SK-N-SH (cell line): Measurements from ENCODE around the gene DLG2. TPM values are rescaled to one million over a fixed set of nuclear protein-coding genes. Genes with fewer than 3 reads are reported as not detected.

Experiments used
- CTCF ChIA-PET: fragments of 300-600, 350-600 bp; formaldehyde crosslinking; extraction: SDS; loops from one replicate; lab custom pipeline; 2021; lab: Yijun Ruan, JAX
- POLR2A ChIA-PET: fragments of 350-600 bp; sonication (Branson Sonifier 250); formaldehyde crosslinking; extraction: SDS; loops from one replicate; lab custom pipeline; 2020; ENCODE audit warnings: antibody characterized with exemption, inconsistent platforms; lab: Yijun Ruan, JAX
- DNase-seq: peaks from one replicate; pipeline ENCODE4 v3.0.0; 2012
- H2AFZ ChIP-seq: fragments of 200-600 bp; sonication (generic); 2 replicates; pipeline ENCODE4 v1.8.1; 2016; ENCODE audit warnings: antibody characterized with exemption, mild to moderate bottlenecking, low read depth
- H3F3A ChIP-seq: fragments of 200-600 bp; sonication (generic); replicated peaks from 2 replicates; pipeline ENCODE3; 2016; ENCODE audit warnings: antibody characterized with exemption, mild to moderate bottlenecking; ENCODE audit not compliant: insufficient read depth
- H3K27ac ChIP-seq, 2 experiments: fragments of 200-500 bp in 1 of 2; fragments of 200-600 bp in 1 of 2; sonication (Bioruptor generic) in 1 of 2; sonication (generic), shearing (Covaris generic) in 1 of 2; 2 replicates each; pipeline versions ENCODE4 v1.5.1 to v1.6.1; 2014 to 2016; ENCODE audit warnings: low read depth in 2 of 2, inconsistent platforms in 1 of 2, low read length in 1 of 2, mild to moderate bottlenecking in 1 of 2, mixed read lengths in 1 of 2
- H3K27me3 ChIP-seq: fragments of 200-600 bp; sonication (generic), shearing (Covaris generic); 2 replicates; pipeline ENCODE4 v1.6.1; 2016; ENCODE audit warnings: mixed run types; ENCODE audit not compliant: insufficient read depth
- H3K36me3 ChIP-seq, 2 experiments: fragments of 200-500 bp in 1 of 2; fragments of 200-600 bp in 1 of 2; sonication (Bioruptor generic) in 1 of 2; sonication (generic) in 1 of 2; replicated peaks in 1 of 2; 2 replicates each; pipeline versions ENCODE3 to v1.5.1; 2014 to 2016; ENCODE audit warnings: low read length in 1 of 2, mild to moderate bottlenecking in 1 of 2; ENCODE audit not compliant: insufficient read depth in 2 of 2, control insufficient read depth in 1 of 2
- H3K4me1 ChIP-seq, 2 experiments: fragments of 200-500 bp in 1 of 2; fragments of 200-600 bp in 1 of 2; sonication (Bioruptor generic) in 1 of 2; sonication (generic), shearing (Covaris generic) in 1 of 2; 2 replicates each; pipeline versions ENCODE4 v1.5.1 to v1.6.1; 2014 to 2016; ENCODE audit warnings: low read depth in 1 of 2, low read length in 1 of 2, mixed run types in 1 of 2; ENCODE audit not compliant: insufficient read depth in 2 of 2, control insufficient read depth in 1 of 2
- H3K4me2 ChIP-seq: fragments of 200-600 bp; sonication (generic), shearing (Covaris generic); 2 replicates; pipeline ENCODE4 v1.6.1; 2017; ENCODE audit warnings: mixed run types
- H3K4me3 ChIP-seq, 2 experiments: fragments of 200-500 bp in 1 of 2; fragments of 200-600 bp in 1 of 2; sonication (Bioruptor generic) in 1 of 2; sonication (generic), shearing (Covaris generic) in 1 of 2; 2 replicates each; pipeline versions ENCODE4 v1.5.1 to v1.8.1; 2014 to 2016; ENCODE audit warnings: low read depth in 2 of 2, inconsistent platforms in 1 of 2, low read length in 1 of 2, mild to moderate bottlenecking in 1 of 2, mixed read lengths in 1 of 2, moderate library complexity in 1 of 2
- H3K79me2 ChIP-seq: fragments of 200-600 bp; sonication (generic); 2 replicates; pipeline ENCODE4 v1.8.1; 2017; ENCODE audit warnings: mild to moderate bottlenecking; ENCODE audit not compliant: insufficient read depth
- H3K9ac ChIP-seq: fragments of 200-600 bp; sonication (generic); 2 replicates; pipeline ENCODE4 v1.6.1; 2017; ENCODE audit warnings: mixed run types
- H3K9me2 ChIP-seq: fragments of 200-600 bp; sonication (generic); 2 replicates; pipeline ENCODE4 v1.6.1; 2017; ENCODE audit warnings: mixed run types
- H3K9me3 ChIP-seq: fragments of 200-600 bp; sonication (generic); 2 replicates; pipeline ENCODE4 v1.6.1; 2017; ENCODE audit warnings: mixed run types, mild to moderate bottlenecking, moderate library complexity
- H4K20me1 ChIP-seq: fragments of 200-600 bp; sonication (generic); 2 replicates; pipeline ENCODE4 v1.6.1; 2017; ENCODE audit warnings: mild to moderate bottlenecking, mixed run types; ENCODE audit not compliant: insufficient read depth
- CTCF ChIP-seq: fragments of 200-600 bp; sonication (generic); IDR thresholded peaks from 2 replicates; pipeline ENCODE4 v1.6.1; 2017; ENCODE audit warnings: antibody characterized with exemption, mild to moderate bottlenecking, moderate library complexity
- FOSL2 ChIP-seq: IDR thresholded peaks from 2 replicates; pipeline ENCODE4 v1.4.0; 2012; ENCODE audit warnings: low read depth, mild to moderate bottlenecking, moderate library complexity, borderline replicate concordance
- JUND ChIP-seq: IDR thresholded peaks from 2 replicates; pipeline ENCODE4 v1.4.0; 2012
- MEF2A ChIP-seq: IDR thresholded peaks from 2 replicates; pipeline ENCODE4 v1.4.0; 2012; ENCODE audit warnings: low read depth, borderline replicate concordance
- NRF1 ChIP-seq: IDR thresholded peaks from 2 replicates; pipeline ENCODE4 v1.6.1; 2012; ENCODE audit warnings: low read depth, mild to moderate bottlenecking, low read length
- PBX3 ChIP-seq: IDR thresholded peaks from 2 replicates; pipeline ENCODE4; 2012
- RAD21 ChIP-seq: IDR thresholded peaks from 2 replicates; pipeline ENCODE4 v1.6.1; 2012; ENCODE audit warnings: mild to moderate bottlenecking, low read length
- TEAD4 ChIP-seq: IDR thresholded peaks from 2 replicates; pipeline ENCODE4 v1.4.0; 2012; ENCODE audit warnings: mild to moderate bottlenecking, borderline replicate concordance; ENCODE audit not compliant: insufficient read depth
- USF1 ChIP-seq: IDR thresholded peaks from 2 replicates; pipeline ENCODE4 v1.4.0; 2012; ENCODE audit warnings: low read depth, borderline replicate concordance
- WGBS: methylation state at CpG from one replicate; pipeline ENCODE4 v1.1.6; 2017; ENCODE audit warnings: low lambda C conversion rate; 5-methylcytosine and 5-hydroxymethylcytosine counted together
- polyA plus RNA-seq, 3 experiments: library from polyadenylated mRNA; depleted of rRNA; stranded (reverse); fragments of >200 nt; gene quantifications; 2 replicates each; pipeline ENCODE4 v1.2.3, GENCODE V29; 2012

Gene DLG2
- polyA plus RNA-seq, 1 of the 3 experiments (the other 2 are of a cell fraction): 0.21 TPM

- TF ChIP-seq PBX3: peak; percentile 11; the same call in 1 of the 2 replicates
Observed at GRCh38 chr11:83819931-83820549, 1807.1 kb downstream of the DLG2 start (continued).

- no peak for DNase-seq
- Histone ChIP-seq H3K9me2 (no peaks in the 10 kb centered on the region), H3K4me2 (no peak overlapping the region), H3K4me3 (no peak overlapping the region), H3K9ac (no peak overlapping the region), H3K27me3 (no peaks in the 10 kb centered on the region), H3K4me1 (peaks cover 2 to 26% of the 10 kb centered on the region in 2 experiments; a peak in 3 of 4 replicates), H2AFZ (no peak overlapping the region), H3K79me2 (no peaks in the 10 kb centered on the region), H4K20me1 (no peaks in the 10 kb centered on the region), H3F3A (peaks cover 16% of the 10 kb centered on the region), H3K9me3 (no peaks in the 10 kb centered on the region), H3K27ac (no peak overlapping the region), H3K36me3 (no peaks in the 10 kb centered on the region)
- ChIA-PET CTCF (interaction anchor here (0.8 to 8.1 kb wide), 7 partner anchors 11 to 952 kb away, joined by 3 to 171 read pairs (median 4); no protein-coding TSS in a partner anchor), POLR2A (interaction anchor here (0.9 kb wide), 1 partner anchor 532 kb away, joined by 4 read pairs; the partner anchor contains the start of gene CCDC90B)
- WGBS: 19% methylated on average over 2 of the region's 2 CpGs
- no peak for TF ChIP-seq CTCF
- TF ChIP-seq TEAD4: no peak
- TF ChIP-seq USF1: no peak
- peak; percentile 50; the same call in 1 of the 2 replicates for TF ChIP-seq FOSL2
- no peak for TF ChIP-seq MEF2A
- TF ChIP-seq NRF1: no peak
- TF ChIP-seq PBX3: 0 out of 2 replicates have a peak, but pooled peaks have one; percentile 14
- TF ChIP-seq JUND: peak; percentile 28; the same call in 1 of the 2 replicates
- TF ChIP-seq RAD21: no peak
Observed at GRCh38 chr11:83818349-83818748, 1808.8 kb downstream of the DLG2 start.
